ENCODE measurements around the gene ITIH3. TPM values are rescaled to one million over a fixed set of nuclear protein-coding genes. Genes with fewer than 3 reads are reported as not detected.

Gene ITIH3
- total and polyA plus RNA-seq, 2 of the 4 experiments (the other 2 are of a cell fraction): 0.72 to 0.94 TPM

GRCh38 chr3:52849656-52850055 lies 55.1 kb downstream of the ITIH3 start:
- H2BK15ac ChIP-seq (ENCODE audit: low read depth, low read length): no peak overlapping the region
- H4K8ac ChIP-seq (ENCODE audit: low read depth in 2 of 2, low read length in 2 of 2): no peak overlapping the region
- H3K4ac ChIP-seq (ENCODE audit: low read depth, low read length): no peak overlapping the region
- H3K9me1 ChIP-seq (ENCODE audit: insufficient read depth, low read length): no peaks in the 10 kb centered on the region; the same call in 1 of the 2 replicates
- no peak overlapping the region for H2AFZ ChIP-seq (replicated peaks; ENCODE audit: low read length, poor library complexity)
- in situ Hi-C loops (cut with MboI; ENCODE audit: low sequenced_read_pairs): loop anchor here (5.0 kb wide), 1 partner anchor 213 kb away; no protein-coding TSS in a partner anchor
- peaks cover 7% of the 10 kb centered on the region; the same call in 1 of the 2 replicates for H4K20me1 ChIP-seq (ENCODE audit: insufficient read depth, low read length)
- H3K9ac ChIP-seq (ENCODE audit: low read depth, low read length): no peak overlapping the region
- H3K56ac ChIP-seq (ENCODE audit: extremely low read depth, insufficient read depth, low read length): no peak overlapping the region
- no peak overlapping the region for H2BK5ac ChIP-seq (ENCODE audit: low read depth, low read length, poor library complexity, severe bottlenecking)
- H3K23ac ChIP-seq (ENCODE audit: low read depth, low read length): no peak overlapping the region
- DNase-seq (no peak), ATAC-seq (ENCODE audit: low read depth) (no peak)
- H3K4me2 ChIP-seq (ENCODE audit: low read depth, low read length): no peak overlapping the region
- H3K4me1 ChIP-seq (ENCODE audit: control insufficient read depth, insufficient read depth, low read length): peaks cover 10% of the 10 kb centered on the region; the same call in 1 of the 2 replicates
- BruUV-seq (replicated peaks): no TSS peak
- no peaks in the 10 kb centered on the region; a peak in 1 of 4 replicates for H3K79me1 ChIP-seq (ENCODE audit: low read depth in 1 of 2, low read length in 2 of 2)
- H3K9me3 ChIP-seq (ENCODE audit: control insufficient read depth, insufficient read depth, low read length): no peaks in the 10 kb centered on the region
- no peak overlapping the region for H3K4me3 ChIP-seq (ENCODE audit: insufficient read depth, low read depth, low read length)
- ChIA-PET POLR2A (ENCODE audit: unreplicated experiment) (no interaction called here), CTCF (no interaction called here)
- no peak overlapping the region for H3K27ac ChIP-seq (ENCODE audit: insufficient read depth, low read length)
- intact Hi-C loops (cut with micrococcal nuclease): loop anchor here (2.0 kb wide), 1 partner anchor 261 kb away; no protein-coding TSS in a partner anchor
- H2BK120ac ChIP-seq (ENCODE audit: low read depth, low read length): no peak overlapping the region
- H3K36me3 ChIP-seq (ENCODE audit: control insufficient read depth, insufficient read depth, low read length): peaks cover 18% of the 10 kb centered on the region
- no peak overlapping the region for H2AK9ac ChIP-seq (replicated peaks; ENCODE audit: low read depth, low read length, poor library complexity)
- no peaks in the 10 kb centered on the region for H3K27me3 ChIP-seq (ENCODE audit: control insufficient read depth, insufficient read depth, low read length)
- H3K18ac ChIP-seq (ENCODE audit: low read depth, low read length): no peak overlapping the region
- H2BK20ac ChIP-seq (ENCODE audit: low read depth, low read length): no peak overlapping the region
- no peak overlapping the region for H4K91ac ChIP-seq (ENCODE audit: insufficient read depth, low read depth, low read length)
- no peak overlapping the region for H2AK5ac ChIP-seq (ENCODE audit: low read depth, low read length)
- no peak overlapping the region for H4K5ac ChIP-seq (ENCODE audit: low read depth, low read length)
- TF ChIP-seq FOS (IDR thresholded peaks at IDR 0.05; ENCODE audit: low read depth, low read length): no peak
- no peak for TF ChIP-seq CEBPB (IDR thresholded peaks at IDR 0.05; ENCODE audit: low read depth, low read length)
- no peak for TF ChIP-seq RAD21 (IDR thresholded peaks at IDR 0.05; ENCODE audit: low read length)
- TF ChIP-seq BHLHE40 (IDR thresholded peaks at IDR 0.05; ENCODE audit: low read depth, low read length): no peak
- no peak for TF ChIP-seq RFX5 (IDR thresholded peaks at IDR 0.05; ENCODE audit: low read depth, low read length)
- TF ChIP-seq, protein P1, sequence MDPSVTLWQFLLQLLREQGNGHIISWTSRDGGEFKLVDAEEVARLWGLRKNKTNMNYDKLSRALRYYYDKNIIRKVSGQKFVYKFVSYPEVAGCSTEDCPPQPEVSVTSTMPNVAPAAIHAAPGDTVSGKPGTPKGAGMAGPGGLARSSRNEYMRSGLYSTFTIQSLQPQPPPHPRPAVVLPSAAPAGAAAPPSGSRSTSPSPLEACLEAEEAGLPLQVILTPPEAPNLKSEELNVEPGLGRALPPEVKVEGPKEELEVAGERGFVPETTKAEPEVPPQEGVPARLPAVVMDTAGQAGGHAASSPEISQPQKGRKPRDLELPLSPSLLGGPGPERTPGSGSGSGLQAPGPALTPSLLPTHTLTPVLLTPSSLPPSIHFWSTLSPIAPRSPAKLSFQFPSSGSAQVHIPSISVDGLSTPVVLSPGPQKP (IDR thresholded peaks at IDR 0.05; ENCODE audit: borderline replicate concordance, low read depth, low read length): no peak
- TF ChIP-seq RCOR1 (IDR thresholded peaks at IDR 0.05; ENCODE audit: insufficient replicate concordance, low read length): no peak
- TF ChIP-seq CTCF (conservative IDR thresholded peaks at IDR 0.05; ENCODE audit: low read depth, low read length): no peak
- TF ChIP-seq MXI1 (IDR thresholded peaks at IDR 0.05; ENCODE audit: borderline replicate concordance, low read depth, low read length): no peak
- TF ChIP-seq MAZ (IDR thresholded peaks at IDR 0.05; ENCODE audit: borderline replicate concordance, low read depth, low read length): no peak
- no peak for TF ChIP-seq NFE2L2 (IDR thresholded peaks at IDR 0.05; ENCODE audit: low read depth, low read length)
- dilution Hi-C loops (cut with HindIII; ENCODE audit: low sequenced_read_pairs, unreplicated experiment): no loop called here
- no peak overlapping the region for H3K14ac ChIP-seq (replicated peaks; ENCODE audit: low read depth, low read length)
- 98% methylated on average over 8 of the region's 15 CpGs; no CpG with 5 or more reads in 1 of the 2 experiments for WGBS, 2 experiments (ENCODE audit: extremely low coverage in 2 of 2, insufficient read length in 1 of 2)

All from IMR-90 (cell line).